ENCODE measurements around the gene FAM47E.

FAM47E gene

DNA sequence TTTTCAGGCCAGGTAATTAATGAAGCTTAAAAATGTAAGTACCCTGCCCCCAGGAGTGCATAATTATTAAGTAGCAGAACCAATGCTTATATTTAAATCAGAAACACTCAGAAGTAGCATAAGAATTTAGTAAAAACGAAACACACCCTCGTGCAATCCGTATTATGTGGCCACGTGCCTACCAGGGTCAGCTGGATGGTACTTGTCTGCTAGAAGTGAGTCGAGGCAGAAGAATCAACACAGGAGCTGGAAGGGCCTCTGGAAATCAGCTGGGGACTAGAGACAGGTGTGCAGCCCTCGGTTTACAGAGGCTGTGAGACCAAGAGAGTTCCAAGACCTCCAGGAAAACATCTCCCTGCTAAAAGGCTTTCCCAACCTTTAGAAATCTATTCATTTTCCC is 559 bp upstream of the FAM47E start:
- H3K4me3 ChIP-seq (ENCODE audit: low read depth, low read length) = peak overlapping the region; percentile 46
- CTCF ChIA-PET = interaction anchor here (0.6 to 0.7 kb wide), 3 partner anchors 10 to 1608 kb away, joined by 3 to 5 read pairs (median 4); no protein-coding TSS in a partner anchor
- TF ChIP-seq ZNF174 (tag by site-specific recombination; IDR thresholded peaks at IDR 0.05) (no peak), ZNF426 (tag by site-specific recombination; IDR thresholded peaks at IDR 0.05) (no peak), ZNF555 (tag by site-specific recombination; conservative IDR thresholded peaks at IDR 0.05) (no peak), ZIC2 (tag by site-specific recombination; IDR thresholded peaks at IDR 0.05) (no peak), ZNF214 (tag by site-specific recombination; IDR thresholded peaks at IDR 0.05; ENCODE audit: borderline replicate concordance) (no peak), ZNF560 (tag by site-specific recombination; IDR thresholded peaks at IDR 0.05; ENCODE audit: borderline replicate concordance) (no peak)
- TF ChIP-seq, protein P1, sequence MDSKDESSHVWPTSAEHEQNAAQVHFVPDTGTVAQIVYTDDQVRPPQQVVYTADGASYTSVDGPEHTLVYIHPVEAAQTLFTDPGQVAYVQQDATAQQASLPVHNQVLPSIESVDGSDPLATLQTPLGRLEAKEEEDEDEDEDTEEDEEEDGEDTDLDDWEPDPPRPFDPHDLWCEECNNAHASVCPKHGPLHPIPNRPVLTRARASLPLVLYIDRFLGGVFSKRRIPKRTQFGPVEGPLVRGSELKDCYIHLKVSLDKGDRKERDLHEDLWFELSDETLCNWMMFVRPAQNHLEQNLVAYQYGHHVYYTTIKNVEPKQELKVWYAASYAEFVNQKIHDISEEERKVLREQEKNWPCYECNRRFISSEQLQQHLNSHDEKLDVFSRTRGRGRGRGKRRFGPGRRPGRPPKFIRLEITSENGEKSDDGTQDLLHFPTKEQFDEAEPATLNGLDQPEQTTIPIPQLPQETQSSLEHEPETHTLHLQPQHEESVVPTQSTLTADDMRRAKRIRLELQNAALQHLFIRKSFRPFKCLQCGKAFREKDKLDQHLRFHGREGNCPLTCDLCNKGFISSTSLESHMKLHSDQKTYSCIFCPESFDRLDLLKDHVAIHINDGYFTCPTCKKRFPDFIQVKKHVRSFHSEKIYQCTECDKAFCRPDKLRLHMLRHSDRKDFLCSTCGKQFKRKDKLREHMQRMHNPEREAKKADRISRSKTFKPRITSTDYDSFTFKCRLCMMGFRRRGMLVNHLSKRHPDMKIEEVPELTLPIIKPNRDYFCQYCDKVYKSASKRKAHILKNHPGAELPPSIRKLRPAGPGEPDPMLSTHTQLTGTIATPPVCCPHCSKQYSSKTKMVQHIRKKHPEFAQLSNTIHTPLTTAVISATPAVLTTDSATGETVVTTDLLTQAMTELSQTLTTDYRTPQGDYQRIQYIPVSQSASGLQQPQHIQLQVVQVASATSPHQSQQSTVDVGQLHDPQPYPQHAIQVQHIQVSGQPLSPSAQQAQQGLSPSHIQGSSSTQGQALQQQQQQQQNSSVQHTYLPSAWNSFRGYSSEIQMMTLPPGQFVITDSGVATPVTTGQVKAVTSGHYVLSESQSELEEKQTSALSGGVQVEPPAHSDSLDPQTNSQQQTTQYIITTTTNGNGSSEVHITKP (tag by site-specific recombination; IDR thresholded peaks at IDR 0.05) = no peak
- POLR2A ChIA-PET = no interaction called here
- no peaks in the 10 kb centered on the region for H3K9me3 ChIP-seq (ENCODE audit: control insufficient read depth, insufficient read depth, low read depth, low read length)
- H3K4me1 ChIP-seq (ENCODE audit: control insufficient read depth, insufficient read depth, low read length) = no peaks in the 10 kb centered on the region
- H3K36me3 ChIP-seq (ENCODE audit: control insufficient read depth in 2 of 2, insufficient read depth in 1 of 2, low read length in 2 of 2) = no peaks in the 10 kb centered on the region
- H3K27ac ChIP-seq (ENCODE audit: extremely low read depth, low read depth, low read length) = no peak overlapping the region

DNA sequence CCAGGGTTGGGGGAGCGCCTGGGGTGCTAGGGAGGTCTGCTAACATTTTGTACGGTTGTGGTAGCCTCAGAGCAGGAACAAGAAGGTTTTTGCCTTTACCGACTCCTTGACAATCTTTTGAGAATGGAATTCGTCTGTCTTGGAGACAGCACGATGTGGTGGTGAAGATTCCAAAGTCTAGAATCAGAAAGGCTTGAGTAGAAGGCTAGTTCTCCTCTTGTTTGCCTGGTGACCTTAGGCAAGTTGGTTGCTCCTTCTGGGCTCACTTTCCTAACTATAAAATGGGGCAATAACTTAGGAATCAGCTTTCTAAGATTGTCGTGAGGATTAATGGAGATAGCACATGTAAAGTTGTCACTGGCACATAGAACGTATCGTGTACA is 741 bp downstream of the FAM47E start:
- Histone ChIP-seq H3K4me1 (ENCODE audit: control insufficient read depth, insufficient read depth, low read length) (no peaks in the 10 kb centered on the region), H3K9me3 (ENCODE audit: control insufficient read depth, insufficient read depth, low read depth, low read length) (no peaks in the 10 kb centered on the region), H3K36me3 (ENCODE audit: control insufficient read depth in 2 of 2, insufficient read depth in 1 of 2, low read length in 2 of 2) (no peaks in the 10 kb centered on the region), H3K4me3 (ENCODE audit: low read depth, low read length) (no peak overlapping the region), H3K27ac (ENCODE audit: extremely low read depth, low read depth, low read length) (no peak overlapping the region)
- ChIA-PET CTCF (interaction anchor here (0.7 to 1.4 kb wide), 7 partner anchors 22 to 252 kb away, joined by 3 to 4 read pairs (median 3); partner anchors contain the start of gene STBD1), POLR2A (interaction anchor here (0.9 kb wide), 1 partner anchor 38 kb away, joined by 3 read pairs; the partner anchor contains the start of gene SCARB2)
- TF ChIP-seq, protein P2, sequence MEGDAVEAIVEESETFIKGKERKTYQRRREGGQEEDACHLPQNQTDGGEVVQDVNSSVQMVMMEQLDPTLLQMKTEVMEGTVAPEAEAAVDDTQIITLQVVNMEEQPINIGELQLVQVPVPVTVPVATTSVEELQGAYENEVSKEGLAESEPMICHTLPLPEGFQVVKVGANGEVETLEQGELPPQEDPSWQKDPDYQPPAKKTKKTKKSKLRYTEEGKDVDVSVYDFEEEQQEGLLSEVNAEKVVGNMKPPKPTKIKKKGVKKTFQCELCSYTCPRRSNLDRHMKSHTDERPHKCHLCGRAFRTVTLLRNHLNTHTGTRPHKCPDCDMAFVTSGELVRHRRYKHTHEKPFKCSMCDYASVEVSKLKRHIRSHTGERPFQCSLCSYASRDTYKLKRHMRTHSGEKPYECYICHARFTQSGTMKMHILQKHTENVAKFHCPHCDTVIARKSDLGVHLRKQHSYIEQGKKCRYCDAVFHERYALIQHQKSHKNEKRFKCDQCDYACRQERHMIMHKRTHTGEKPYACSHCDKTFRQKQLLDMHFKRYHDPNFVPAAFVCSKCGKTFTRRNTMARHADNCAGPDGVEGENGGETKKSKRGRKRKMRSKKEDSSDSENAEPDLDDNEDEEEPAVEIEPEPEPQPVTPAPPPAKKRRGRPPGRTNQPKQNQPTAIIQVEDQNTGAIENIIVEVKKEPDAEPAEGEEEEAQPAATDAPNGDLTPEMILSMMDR (tag by site-specific recombination; IDR thresholded peaks at IDR 0.05) = no peak
- no peak for TF ChIP-seq ZNF785 (tag by site-specific recombination; IDR thresholded peaks at IDR 0.05)
- TF ChIP-seq, protein P3, sequence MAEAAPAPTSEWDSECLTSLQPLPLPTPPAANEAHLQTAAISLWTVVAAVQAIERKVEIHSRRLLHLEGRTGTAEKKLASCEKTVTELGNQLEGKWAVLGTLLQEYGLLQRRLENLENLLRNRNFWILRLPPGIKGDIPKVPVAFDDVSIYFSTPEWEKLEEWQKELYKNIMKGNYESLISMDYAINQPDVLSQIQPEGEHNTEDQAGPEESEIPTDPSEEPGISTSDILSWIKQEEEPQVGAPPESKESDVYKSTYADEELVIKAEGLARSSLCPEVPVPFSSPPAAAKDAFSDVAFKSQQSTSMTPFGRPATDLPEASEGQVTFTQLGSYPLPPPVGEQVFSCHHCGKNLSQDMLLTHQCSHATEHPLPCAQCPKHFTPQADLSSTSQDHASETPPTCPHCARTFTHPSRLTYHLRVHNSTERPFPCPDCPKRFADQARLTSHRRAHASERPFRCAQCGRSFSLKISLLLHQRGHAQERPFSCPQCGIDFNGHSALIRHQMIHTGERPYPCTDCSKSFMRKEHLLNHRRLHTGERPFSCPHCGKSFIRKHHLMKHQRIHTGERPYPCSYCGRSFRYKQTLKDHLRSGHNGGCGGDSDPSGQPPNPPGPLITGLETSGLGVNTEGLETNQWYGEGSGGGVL (tag by site-specific recombination; IDR thresholded peaks at IDR 0.05) = no peak
- TF ChIP-seq ZNF112 (tag by site-specific recombination; IDR thresholded peaks at IDR 0.05) = no peak
- no peak for TF ChIP-seq ZNF596 (tag by site-specific recombination; IDR thresholded peaks at IDR 0.05)
- TF ChIP-seq, protein P4, sequence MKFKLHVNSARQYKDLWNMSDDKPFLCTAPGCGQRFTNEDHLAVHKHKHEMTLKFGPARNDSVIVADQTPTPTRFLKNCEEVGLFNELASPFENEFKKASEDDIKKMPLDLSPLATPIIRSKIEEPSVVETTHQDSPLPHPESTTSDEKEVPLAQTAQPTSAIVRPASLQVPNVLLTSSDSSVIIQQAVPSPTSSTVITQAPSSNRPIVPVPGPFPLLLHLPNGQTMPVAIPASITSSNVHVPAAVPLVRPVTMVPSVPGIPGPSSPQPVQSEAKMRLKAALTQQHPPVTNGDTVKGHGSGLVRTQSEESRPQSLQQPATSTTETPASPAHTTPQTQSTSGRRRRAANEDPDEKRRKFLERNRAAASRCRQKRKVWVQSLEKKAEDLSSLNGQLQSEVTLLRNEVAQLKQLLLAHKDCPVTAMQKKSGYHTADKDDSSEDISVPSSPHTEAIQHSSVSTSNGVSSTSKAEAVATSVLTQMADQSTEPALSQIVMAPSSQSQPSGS (tag by site-specific recombination; IDR thresholded peaks at IDR 0.05; ENCODE audit: low read depth) = no peak
- TF ChIP-seq WT1 (tag by site-specific recombination; IDR thresholded peaks at IDR 0.05) = no peak
- no peak for TF ChIP-seq ZNF830 (tag by site-specific recombination; IDR thresholded peaks at IDR 0.05; ENCODE audit: low read depth)
- no peak for TF ChIP-seq ZFP41 (tag by site-specific recombination; IDR thresholded peaks at IDR 0.05; ENCODE audit: borderline replicate concordance)
- no peak for TF ChIP-seq ZNF133 (tag by site-specific recombination; IDR thresholded peaks at IDR 0.05)
- TF ChIP-seq HOXA7 (CRISPR knock-in tag; IDR thresholded peaks at IDR 0.05; ENCODE audit: borderline replicate concordance) = no peak
- TF ChIP-seq ZBTB7A (tag by site-specific recombination; IDR thresholded peaks at IDR 0.05; ENCODE audit: low read depth) = no peak

Measured in HEK293 (cell line).